Glutamatergic neuron (in vitro differentiated cells): ENCODE results near the gene SUOX. TPM values are rescaled to one million over a fixed set of nuclear protein-coding genes. Genes with fewer than 3 reads are reported as not detected.

ENCODE experiments used
- DNase-seq: peaks from one replicate; pipeline ENCODE4 v3.0.0; 2022
- H3K27ac Mint-ChIP-seq: one replicate; pipeline ENCODE4 v1.8.0; 2020; ENCODE audit warnings: mild to moderate bottlenecking, mixed read lengths, inconsistent platforms; ENCODE audit not compliant: unreplicated experiment
- H3K27me3 Mint-ChIP-seq: one replicate; pipeline ENCODE4 v1.8.0; 2020; ENCODE audit warnings: mild to moderate bottlenecking, moderate library complexity, mixed read lengths, inconsistent platforms; ENCODE audit not compliant: unreplicated experiment
- H3K36me3 Mint-ChIP-seq: one replicate; pipeline ENCODE4 v1.8.0; 2020; ENCODE audit warnings: mild to moderate bottlenecking, mixed read lengths, inconsistent platforms; ENCODE audit not compliant: unreplicated experiment
- H3K4me1 Mint-ChIP-seq: one replicate; pipeline ENCODE4 v1.8.0; 2020; ENCODE audit warnings: mild to moderate bottlenecking, low read depth, mixed read lengths, inconsistent platforms; ENCODE audit not compliant: unreplicated experiment
- H3K4me3 Mint-ChIP-seq: one replicate; pipeline ENCODE4 v1.8.0; 2020; ENCODE audit warnings: mild to moderate bottlenecking, mixed read lengths, inconsistent platforms; ENCODE audit not compliant: unreplicated experiment
- H3K9me3 Mint-ChIP-seq: one replicate; pipeline ENCODE4 v1.8.0; 2020; ENCODE audit warnings: mild to moderate bottlenecking, moderate library complexity, mixed read lengths, inconsistent platforms; ENCODE audit not compliant: unreplicated experiment
- CTCF ChIP-seq: fragments of 200-600 bp; sonication (generic); IDR thresholded peaks from one replicate; pipeline ENCODE4 v1.5.0; 2021; ENCODE audit not compliant: partially characterized antibody, unreplicated experiment
- total RNA-seq: library from RNA; stranded (reverse); fragmentation: NEBNext Ultra II Directional; extraction: Animal tissue kit (Norgen Biotek cat#: 25700); gene quantifications from one replicate; pipeline ENCODE4 v1.2.1, GENCODE V29; 2021; ENCODE audit not compliant: unreplicated experiment

The SUOX gene
- total RNA-seq, 1 donor from 2014 or later: 23.9 TPM

- peaks cover 10% of the 10 kb centered on the region for H3K27me3 Mint-ChIP-seq
- no peaks in the 10 kb centered on the region for H3K36me3 Mint-ChIP-seq
- TF ChIP-seq CTCF: no peak
- H3K9me3 Mint-ChIP-seq: peaks cover 8% of the 10 kb centered on the region
- H3K27ac Mint-ChIP-seq: no peak overlapping the region
- H3K4me1 Mint-ChIP-seq: peaks cover 12% of the 10 kb centered on the region
- peak overlapping the region; percentile 89 for H3K4me3 Mint-ChIP-seq
- no peak for DNase-seq
Measured at GRCh38 chr12:55963760-55964159, 33.3 kb upstream of the SUOX start.

GRCh38 chr12:55965240-55965639, 31.8 kb upstream of the SUOX start:
- Mint-ChIP-seq H3K27ac (peak overlapping the region; percentile 96), H3K27me3 (peaks cover 10% of the 10 kb centered on the region), H3K9me3 (peaks cover 8% of the 10 kb centered on the region), H3K36me3 (no peaks in the 10 kb centered on the region), H3K4me3 (peak overlapping the region; percentile 89), H3K4me1 (peaks cover 12% of the 10 kb centered on the region)
- peak; percentile 62 for DNase-seq
- TF ChIP-seq CTCF: no peak

- Mint-ChIP-seq H3K27me3 (peaks cover 10% of the 10 kb centered on the region), H3K4me3 (peak within 1 kb of the TSS; percentile 89), H3K9me3 (peaks cover 8% of the 10 kb centered on the region), H3K4me1 (peaks cover 12% of the 10 kb centered on the region), H3K27ac (peak within 1 kb of the TSS; percentile 96), H3K36me3 (no peaks in the 10 kb centered on the region)
- peak; percentile 46 for DNase-seq
- TF ChIP-seq CTCF: no peak
Measured at GRCh38 chr12:55965941-55966407, 31.1 kb upstream of the SUOX start, which contains the start of gene PMEL. Gene PMEL, minus strand, starts transcription at chr12:55966042. Its CDS starts 31 bp downstream, at chr12:55966011.

DNA sequence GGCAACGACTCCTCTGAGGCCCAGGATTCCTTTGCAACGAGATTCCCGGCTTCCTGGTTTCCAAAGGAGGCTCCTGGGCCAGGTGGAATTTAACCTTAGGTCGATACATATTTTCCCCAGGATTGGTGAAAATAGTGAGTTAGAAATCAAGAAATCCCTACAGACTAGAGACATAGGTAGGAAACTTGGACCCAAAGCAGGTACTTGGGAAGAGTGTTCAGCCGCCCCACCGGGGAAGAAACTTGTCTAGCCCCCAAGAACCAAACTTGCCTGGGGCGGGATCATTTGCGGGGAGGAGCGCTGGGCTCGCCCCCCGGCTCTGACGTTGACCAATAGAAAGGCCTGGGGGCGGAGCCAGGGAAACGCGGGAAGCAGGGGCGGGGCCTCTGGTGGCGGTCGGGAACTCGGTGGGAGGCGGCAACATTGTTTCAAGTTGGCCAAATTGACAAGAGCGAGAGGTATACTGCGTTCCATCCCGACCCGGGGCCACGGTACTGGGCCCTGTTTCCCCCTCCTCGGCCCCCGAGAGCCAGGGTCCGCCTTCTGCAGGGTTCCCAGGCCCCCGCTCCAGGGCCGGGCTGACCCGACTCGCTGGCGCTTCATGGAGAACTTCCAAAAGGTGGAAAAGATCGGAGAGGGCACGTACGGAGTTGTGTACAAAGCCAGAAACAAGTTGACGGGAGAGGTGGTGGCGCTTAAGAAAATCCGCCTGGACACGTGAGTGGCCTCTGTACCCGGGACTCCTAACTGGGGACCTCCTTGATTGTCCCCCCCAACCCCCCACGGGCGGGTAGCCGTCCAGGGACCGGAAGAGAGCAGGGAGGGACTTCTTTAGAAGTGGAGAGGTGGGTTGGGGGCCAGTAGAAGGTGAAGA, 30.4 kb upstream of the SUOX start, which contains the start of gene CDK2:
Gene CDK2 (plus strand): TSS at position 423 of the 874 bp plus-strand sequence. CDS start 179 bp downstream, at position 602.
- peak within 1 kb of the TSS; percentile 89 for H3K4me3 Mint-ChIP-seq
- peaks cover 8% of the 10 kb centered on the region for H3K9me3 Mint-ChIP-seq
- H3K36me3 Mint-ChIP-seq: no peaks in the 10 kb centered on the region
- peak; percentile 92 for DNase-seq
- peak within 1 kb of the TSS; percentile 96 for H3K27ac Mint-ChIP-seq
- peaks cover 12% of the 10 kb centered on the region for H3K4me1 Mint-ChIP-seq
- no peak for TF ChIP-seq CTCF
- peaks cover 10% of the 10 kb centered on the region for H3K27me3 Mint-ChIP-seq

DNA sequence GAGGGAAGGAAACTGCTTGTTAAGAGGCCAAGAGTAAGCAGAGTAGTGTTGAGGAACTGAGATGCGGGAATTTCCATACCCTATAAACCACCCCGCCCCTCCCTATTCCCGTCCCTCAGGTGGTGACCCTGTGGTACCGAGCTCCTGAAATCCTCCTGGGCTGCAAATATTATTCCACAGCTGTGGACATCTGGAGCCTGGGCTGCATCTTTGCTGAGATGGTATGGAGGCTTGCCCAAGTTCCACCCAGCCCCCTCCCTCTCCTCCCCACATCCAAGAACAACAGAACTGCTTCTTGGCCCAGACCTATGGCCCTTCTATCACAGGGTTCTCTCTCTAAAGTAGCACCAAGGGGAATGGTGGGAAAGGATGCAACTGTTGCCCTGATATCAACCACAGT, 27.7 kb upstream of the SUOX start:
- Mint-ChIP-seq H3K9me3 (peaks cover 8% of the 10 kb centered on the region), H3K27ac (no peak overlapping the region), H3K36me3 (no peaks in the 10 kb centered on the region), H3K27me3 (peaks cover 6% of the 10 kb centered on the region), H3K4me1 (peaks cover 12% of the 10 kb centered on the region), H3K4me3 (peak overlapping the region; percentile 62)
- DNase-seq: no peak
- no peak for TF ChIP-seq CTCF
